Mesendoderm (in vitro differentiated cells): ENCODE measurements around the gene ARMC9.
A peak's percentile ranks its signal among the peaks of the same experiment; 100 is the strongest.
"Not testable (repeated sequence)": the region's sequence is repeated elsewhere in the genome, so short reads cannot be mapped to it uniquely, and the experiment has no call there.

ENCODE experiments used
- DNase-seq: peaks from one replicate; pipeline ENCODE4 v3.0.0; 2013
- H2AK5ac ChIP-seq: 2 replicates; pipeline ENCODE4 v1.6.1; 2013; ENCODE audit warnings: low read length, inconsistent platforms
- H2BK120ac ChIP-seq: 2 replicates; pipeline ENCODE4 v1.6.1; 2013; ENCODE audit warnings: low read depth, mild to moderate bottlenecking, low read length, moderate library complexity, mixed read lengths
- H2BK15ac ChIP-seq: replicated peaks from 2 replicates; pipeline ENCODE4 v1.6.1; 2013; ENCODE audit warnings: low read depth, mild to moderate bottlenecking, moderate library complexity
- H2BK5ac ChIP-seq: 2 replicates; pipeline ENCODE4 v1.6.1; 2013; ENCODE audit warnings: low read length, inconsistent platforms
- H3K18ac ChIP-seq: 2 replicates; pipeline ENCODE4 v1.6.1; 2013; ENCODE audit warnings: mild to moderate bottlenecking, low read length, mixed read lengths
- H3K23ac ChIP-seq: one replicate; pipeline ENCODE4 v1.6.1; 2013; ENCODE audit warnings: low read length
- H3K27ac ChIP-seq: 2 replicates; pipeline ENCODE4 v1.5.1; 2013; ENCODE audit warnings: low read depth, mild to moderate bottlenecking, inconsistent platforms, low read length, moderate library complexity
- H3K27me3 ChIP-seq: 2 replicates; pipeline ENCODE4 v1.6.1; 2013; ENCODE audit warnings: low read length, control low read depth, mild to moderate bottlenecking, inconsistent platforms; ENCODE audit not compliant: insufficient read depth, poor library complexity
- H3K36me3 ChIP-seq: 2 replicates; pipeline ENCODE4 v1.6.1; 2013; ENCODE audit warnings: low read length, inconsistent platforms; ENCODE audit not compliant: control insufficient read depth, insufficient read depth
- H3K4ac ChIP-seq: one replicate; pipeline ENCODE4 v1.6.1; 2013; ENCODE audit warnings: low read depth, mild to moderate bottlenecking, low read length, moderate library complexity
- H3K4me1 ChIP-seq: 2 replicates; pipeline ENCODE4 v1.6.1; 2013; ENCODE audit warnings: low read depth, low read length, inconsistent platforms; ENCODE audit not compliant: control insufficient read depth
- H3K4me2 ChIP-seq: 2 replicates; pipeline ENCODE4 v1.6.1; 2013; ENCODE audit warnings: low read length
- H3K4me3 ChIP-seq: 2 replicates; pipeline ENCODE4 v1.5.1; 2013; ENCODE audit warnings: mild to moderate bottlenecking, low read length
- H3K56ac ChIP-seq: one replicate; pipeline ENCODE4 v1.6.1; 2013; ENCODE audit warnings: low read length
- H3K79me1 ChIP-seq: 2 replicates; pipeline ENCODE4 v1.6.1; 2013; ENCODE audit warnings: low read length, inconsistent platforms
- H3K79me2 ChIP-seq: 2 replicates; pipeline ENCODE4 v1.6.1; 2013; ENCODE audit warnings: mild to moderate bottlenecking, low read length; ENCODE audit not compliant: control insufficient read depth, insufficient read depth
- H3K9ac ChIP-seq: 2 replicates; pipeline ENCODE4 v1.6.1; 2013; ENCODE audit warnings: low read length, inconsistent platforms
- H4K5ac ChIP-seq: one replicate; pipeline ENCODE4 v1.6.1; 2013; ENCODE audit warnings: low read length
- H4K8ac ChIP-seq: one replicate; pipeline ENCODE4 v1.6.1; 2013; ENCODE audit warnings: low read depth, mild to moderate bottlenecking, control low read depth, low read length, moderate library complexity
- WGBS: extraction: QIAGEN DNeasy Blood & Tissue Kit; methylation state at CpG from one replicate; pipeline ENCODE4 v1.1.7; 2013; ENCODE audit warnings: low lambda C conversion rate, missing lambda C conversion rate; ENCODE audit not compliant: insufficient coverage; ENCODE audit errors: extremely low coverage; 5-methylcytosine and 5-hydroxymethylcytosine counted together

The ARMC9 gene

GRCh38 chr2:231298091-231298490 lies 99.7 kb downstream of the ARMC9 start:
- Histone ChIP-seq H3K9ac (no peak overlapping the region), H2BK5ac (no peak overlapping the region), H3K27ac (no peak overlapping the region), H3K4me1 (peaks cover 3% of the 10 kb centered on the region), H3K23ac (no peak overlapping the region), H2BK15ac (no peak overlapping the region), H3K18ac (peak overlapping the region; percentile 60), H3K36me3 (no peaks in the 10 kb centered on the region), H3K4me2 (no peak overlapping the region), H3K27me3 (no peaks in the 10 kb centered on the region), H3K56ac (no peak overlapping the region), H3K4ac (no peak overlapping the region), H3K79me2 (no peaks in the 10 kb centered on the region), H2BK120ac (no peak overlapping the region), H3K4me3 (no peak overlapping the region), H4K5ac (no peak overlapping the region), H4K8ac (no peak overlapping the region), H3K79me1 (no peaks in the 10 kb centered on the region), H2AK5ac (no peak overlapping the region)
- WGBS: no CpG with 5 or more reads among the region's 8 CpGs
- DNase-seq: no peak

DNA sequence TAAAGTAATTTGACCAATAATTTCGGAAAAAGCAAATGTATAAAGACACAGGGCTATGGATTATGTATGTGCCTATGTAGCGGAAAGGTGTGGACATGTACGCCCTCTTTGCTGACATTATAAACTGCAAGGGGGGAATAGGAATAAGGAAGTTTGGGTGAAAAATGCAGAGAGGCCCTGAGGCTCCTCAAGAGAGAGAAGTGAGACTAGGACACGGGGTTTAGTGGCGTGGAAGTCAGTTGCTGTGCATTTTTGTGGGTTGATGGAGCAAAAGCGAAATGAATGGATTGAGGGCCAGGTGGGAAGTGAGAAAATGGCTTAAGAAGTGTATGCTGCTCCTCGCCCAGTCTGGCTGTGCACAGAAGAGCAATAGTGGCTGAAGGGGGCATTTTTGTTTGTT lies 100.8 kb downstream of the ARMC9 start:
- Histone ChIP-seq H3K4me2 (no peak overlapping the region), H4K8ac (no peak overlapping the region), H3K79me1 (no peaks in the 10 kb centered on the region), H3K36me3 (no peaks in the 10 kb centered on the region), H2BK15ac (no peak overlapping the region), H3K79me2 (no peaks in the 10 kb centered on the region), H3K56ac (peak overlapping the region; percentile 44), H3K4ac (no peak overlapping the region), H3K23ac (no peak overlapping the region), H2AK5ac (no peak overlapping the region), H3K4me1 (peaks cover 3% of the 10 kb centered on the region), H2BK5ac (no peak overlapping the region), H3K4me3 (no peak overlapping the region), H3K18ac (no peak overlapping the region), H3K9ac (no peak overlapping the region), H2BK120ac (no peak overlapping the region), H3K27me3 (no peaks in the 10 kb centered on the region), H4K5ac (no peak overlapping the region), H3K27ac (no peak overlapping the region)
- WGBS: no CpG with 5 or more reads among the region's 7 CpGs
- no peak for DNase-seq

GRCh38 chr2:231300020-231300721 lies 101.7 kb downstream of the ARMC9 start:
- no peak overlapping the region for H3K4ac ChIP-seq
- no peaks in the 10 kb centered on the region for H3K36me3 ChIP-seq
- no peak overlapping the region for H4K8ac ChIP-seq
- peaks cover 3% of the 10 kb centered on the region for H3K4me1 ChIP-seq
- H2BK15ac ChIP-seq: no peak overlapping the region
- H3K4me3 ChIP-seq: no peak overlapping the region
- H3K79me1 ChIP-seq: no peaks in the 10 kb centered on the region
- H3K56ac ChIP-seq: no peak overlapping the region
- DNase-seq: no peak
- no peak overlapping the region for H3K27ac ChIP-seq
- H3K23ac ChIP-seq: no peak overlapping the region
- no CpG with 5 or more reads among the region's 8 CpGs for WGBS
- H2BK5ac ChIP-seq: no peak overlapping the region
- no peaks in the 10 kb centered on the region for H3K79me2 ChIP-seq
- no peak overlapping the region for H3K4me2 ChIP-seq
- H2AK5ac ChIP-seq: no peak overlapping the region
- no peak overlapping the region for H3K9ac ChIP-seq
- H2BK120ac ChIP-seq: no peak overlapping the region
- H4K5ac ChIP-seq: no peak overlapping the region
- no peaks in the 10 kb centered on the region for H3K27me3 ChIP-seq
- no peak overlapping the region for H3K18ac ChIP-seq

GRCh38 chr2:231300722-231301076 lies 102.3 kb downstream of the ARMC9 start:
- no peak overlapping the region for H3K4me3 ChIP-seq
- no peaks in the 10 kb centered on the region for H3K36me3 ChIP-seq
- no peak overlapping the region for H2BK5ac ChIP-seq
- H3K79me2 ChIP-seq: no peaks in the 10 kb centered on the region
- H4K5ac ChIP-seq: no peak overlapping the region
- H3K4me1 ChIP-seq: peaks cover 3% of the 10 kb centered on the region
- no peaks in the 10 kb centered on the region for H3K27me3 ChIP-seq
- no peak overlapping the region for H4K8ac ChIP-seq
- no peak overlapping the region for H3K56ac ChIP-seq
- no peak overlapping the region for H2AK5ac ChIP-seq
- H3K4me2 ChIP-seq: no peak overlapping the region
- WGBS: no CpG with 5 or more reads among the region's 3 CpGs
- no peaks in the 10 kb centered on the region for H3K79me1 ChIP-seq
- DNase-seq: no peak
- no peak overlapping the region for H2BK15ac ChIP-seq
- no peak overlapping the region for H2BK120ac ChIP-seq
- H3K9ac ChIP-seq: no peak overlapping the region
- no peak overlapping the region for H3K4ac ChIP-seq
- no peak overlapping the region for H3K18ac ChIP-seq
- H3K23ac ChIP-seq: no peak overlapping the region
- no peak overlapping the region for H3K27ac ChIP-seq

DNA sequence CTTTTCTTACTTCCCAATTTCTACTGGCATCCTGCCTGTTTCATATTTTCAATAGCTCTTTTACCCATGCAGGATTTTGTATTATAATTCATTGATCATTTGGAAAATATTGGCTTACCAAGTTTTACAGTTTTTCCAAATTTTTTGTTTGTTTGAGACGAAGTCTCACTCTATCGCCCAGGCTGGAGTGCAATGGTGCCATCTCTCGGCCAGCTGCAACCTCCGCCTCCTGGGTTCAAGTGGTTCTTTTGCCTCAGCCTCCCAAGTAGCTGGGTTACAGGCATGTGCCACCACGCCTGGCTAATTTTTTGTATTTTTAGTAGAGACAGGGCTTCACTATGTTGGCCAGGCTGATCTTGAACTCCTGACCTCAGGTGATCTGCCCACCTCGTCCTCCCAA lies 105.8 kb downstream of the ARMC9 start:
- not testable (repeated sequence) for H3K79me2 ChIP-seq, H2BK5ac ChIP-seq, H2AK5ac ChIP-seq, H3K18ac ChIP-seq, H3K27ac ChIP-seq, H4K5ac ChIP-seq, H3K56ac ChIP-seq, H3K4me1 ChIP-seq, H4K8ac ChIP-seq, H2BK15ac ChIP-seq, DNase-seq, H3K79me1 ChIP-seq, H3K4me3 ChIP-seq, H3K23ac ChIP-seq, H2BK120ac ChIP-seq, H3K4me2 ChIP-seq, H3K36me3 ChIP-seq, H3K27me3 ChIP-seq, H3K9ac ChIP-seq, H3K4ac ChIP-seq
- no CpG with 5 or more reads among the region's 6 CpGs for WGBS

- H3K79me2 ChIP-seq: no peaks in the 10 kb centered on the region
- no peaks in the 10 kb centered on the region for H3K27me3 ChIP-seq
- no peak overlapping the region for H4K8ac ChIP-seq
- no peaks in the 10 kb centered on the region for H3K36me3 ChIP-seq
- H3K4me1 ChIP-seq: peaks cover 4% of the 10 kb centered on the region
- H3K9ac ChIP-seq: no peak overlapping the region
- no peak overlapping the region for H2AK5ac ChIP-seq
- H3K27ac ChIP-seq: no peak overlapping the region
- no peak overlapping the region for H2BK5ac ChIP-seq
- no peak overlapping the region for H3K18ac ChIP-seq
- no peaks in the 10 kb centered on the region for H3K79me1 ChIP-seq
- no peak overlapping the region for H3K56ac ChIP-seq
- DNase-seq: no peak
- no peak overlapping the region for H4K5ac ChIP-seq
- no peak overlapping the region for H2BK120ac ChIP-seq
- H3K4ac ChIP-seq: no peak overlapping the region
- WGBS: no CpG with 5 or more reads among the region's 5 CpGs
- H2BK15ac ChIP-seq: no peak overlapping the region
- no peak overlapping the region for H3K4me2 ChIP-seq
- H3K23ac ChIP-seq: no peak overlapping the region
- H3K4me3 ChIP-seq: no peak overlapping the region
Observed at GRCh38 chr2:231305221-231305620, 106.8 kb downstream of the ARMC9 start.
